ENCODE data around the gene CENPVL3.
"Not testable (repeated sequence)": the region's sequence is repeated elsewhere in the genome, so short reads cannot be mapped to it uniquely, and the experiment has no call there.

Gene CENPVL3

GRCh38 chrX:51618241-51619155, at the start of gene CENPVL3:
TSS of gene CENPVL3 (minus strand) at chrX:51618912. CDS start at chrX:51618873, 39 bp downstream.
- not testable (repeated sequence) for DNase-seq

GRCh38 chrX:51665981-51666380, 47.3 kb upstream of the CENPVL3 start:
- DNase-seq, result no peak

- no peak for DNase-seq
Measured at GRCh38 chrX:51643377-51643776, 24.7 kb upstream of the CENPVL3 start.

DNA sequence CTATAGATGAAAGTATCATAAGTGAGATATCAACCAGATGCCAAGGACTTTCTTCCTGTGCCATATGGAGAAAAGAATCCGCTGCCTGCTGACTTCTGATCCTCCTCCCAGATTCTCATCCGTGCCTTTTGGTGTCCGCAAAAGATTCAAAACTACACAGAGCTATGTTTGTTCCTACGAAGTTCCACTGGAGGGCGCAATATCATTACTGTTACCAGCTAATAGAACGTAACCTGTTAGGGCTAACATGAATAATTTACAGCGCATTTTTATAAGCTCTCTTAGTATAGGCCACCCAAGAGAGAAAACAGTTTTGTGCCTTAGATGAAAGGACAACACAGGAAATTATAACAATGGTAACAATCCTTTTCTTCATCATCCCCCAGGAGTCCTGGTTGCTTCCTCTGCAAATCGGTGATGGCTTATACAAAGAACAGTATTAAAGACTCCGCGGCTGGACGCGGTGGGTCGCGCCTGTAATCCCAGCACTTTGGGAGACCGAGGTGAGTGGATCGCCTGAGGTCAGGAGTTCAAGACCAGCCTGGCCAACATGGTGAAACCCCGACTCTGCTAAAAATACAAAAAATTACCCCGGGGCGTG, 22.8 kb upstream of the CENPVL3 start:
- DNase-seq, result no peak

DNA sequence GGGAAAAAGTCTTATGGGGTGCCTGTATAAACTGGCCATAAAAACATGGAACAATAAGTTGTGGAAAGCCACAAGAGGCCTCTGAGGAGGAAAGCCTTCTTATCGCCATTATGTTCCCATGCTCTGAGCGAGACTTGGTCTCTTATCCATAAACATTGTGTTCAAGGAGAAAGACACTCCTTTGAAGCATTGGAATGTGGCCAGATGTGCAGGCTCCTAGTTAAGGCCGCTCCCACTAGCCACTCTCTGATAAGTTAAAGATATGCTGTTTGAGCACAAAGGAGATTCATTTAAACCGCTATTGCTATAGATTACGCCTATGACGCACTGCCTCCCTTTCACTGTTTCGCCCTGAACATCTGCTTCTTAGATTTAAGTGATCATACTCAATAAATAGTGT, 17.8 kb upstream of the CENPVL3 start:
- not testable (repeated sequence) for DNase-seq

DNA sequence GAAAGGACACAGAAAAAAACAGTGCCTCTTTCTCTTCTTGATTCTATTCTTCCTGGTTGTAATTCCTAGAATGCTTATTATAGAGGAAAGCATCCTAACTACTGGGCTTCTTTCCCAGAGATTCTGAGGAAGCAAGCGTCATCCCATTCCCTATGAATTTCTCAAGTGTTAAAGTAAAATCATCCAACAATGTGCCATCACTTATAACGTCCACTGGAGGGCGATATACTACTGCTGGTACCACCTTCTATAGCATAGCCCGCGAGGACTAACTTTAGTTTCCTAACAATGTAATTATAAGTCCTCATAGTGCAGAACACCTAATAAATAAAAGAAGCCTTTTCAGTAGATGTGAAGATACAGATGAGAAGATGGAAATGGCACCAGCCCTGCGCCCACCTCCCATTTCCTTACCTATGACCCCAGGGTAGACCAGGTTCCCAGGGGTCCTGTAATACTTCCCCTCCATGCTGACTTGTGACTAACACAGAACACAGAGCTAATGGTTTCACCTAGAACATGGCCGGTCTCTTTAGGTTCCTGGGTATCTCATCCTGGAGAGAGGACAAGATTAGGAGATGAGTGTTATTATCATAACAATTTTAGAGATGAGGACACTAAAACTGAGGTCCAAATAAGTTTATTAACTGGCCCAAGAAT, 4.2 kb downstream of the CENPVL3 start:
- DNase-seq, result no peak

GRCh38 chrX:51608766-51609165, 9.9 kb downstream of the CENPVL3 start:
- DNase-seq, result no peak

DNA sequence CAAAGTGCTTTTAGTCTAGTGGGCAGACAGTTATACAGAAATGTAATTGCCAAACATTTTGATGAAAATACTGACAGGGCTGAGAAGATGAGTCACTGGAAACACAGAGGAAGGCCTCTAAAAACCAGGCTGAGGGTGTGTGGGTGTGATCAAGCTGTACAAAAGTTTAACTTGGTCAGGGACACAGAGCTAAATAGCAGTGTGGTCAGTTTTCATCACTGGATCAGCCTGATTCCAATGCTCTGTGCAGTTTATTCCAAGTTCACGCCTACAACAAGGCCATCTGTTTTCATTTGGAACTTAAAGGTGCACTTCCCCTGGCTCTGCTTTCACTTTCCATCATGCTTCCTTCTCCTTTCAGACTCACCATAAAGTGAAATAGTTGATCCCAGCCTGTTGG, 10.6 kb downstream of the CENPVL3 start:
- no peak for DNase-seq

DNA sequence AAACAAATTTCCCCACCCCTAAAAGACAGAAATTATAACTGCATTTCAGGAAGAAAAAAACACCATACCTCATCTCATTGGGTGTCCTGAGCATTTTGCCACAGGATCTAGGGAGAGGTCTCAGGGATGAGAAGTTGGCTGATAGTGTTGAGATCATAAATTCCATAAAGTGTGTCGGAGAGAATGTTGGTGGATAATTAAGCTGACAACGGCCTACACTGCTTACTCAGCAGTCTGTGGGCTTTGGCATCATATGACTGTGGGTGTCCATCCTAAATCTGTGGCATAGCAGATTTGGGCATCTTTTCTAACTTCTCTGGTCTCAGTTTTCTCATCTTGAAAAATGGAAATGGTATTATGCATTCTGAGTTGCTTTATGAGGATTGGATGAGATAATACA, 12.3 kb downstream of the CENPVL3 start:
- DNase-seq, result no peak

- DNase-seq, result no peak
Measured at GRCh38 chrX:51598899-51599298, 19.8 kb downstream of the CENPVL3 start.

DNA sequence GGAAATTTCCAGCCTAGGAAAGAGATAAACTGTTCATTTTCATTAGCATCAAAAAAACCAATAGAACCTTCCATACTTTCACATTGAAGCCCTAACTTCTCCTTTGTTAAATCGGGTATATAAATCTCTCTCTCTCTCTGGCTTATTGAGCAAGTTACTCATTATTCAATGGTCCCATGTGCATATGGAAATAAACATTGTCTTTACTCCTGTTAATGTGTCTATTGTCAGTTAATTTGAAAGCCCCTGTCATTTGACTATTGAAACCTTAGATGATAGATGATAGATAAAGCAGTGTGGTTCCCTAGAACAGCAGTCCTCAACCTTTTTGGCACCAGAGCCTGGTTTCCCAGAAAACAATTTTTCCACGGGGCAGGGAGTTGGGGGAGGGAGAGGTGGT, 46.8 kb downstream of the CENPVL3 start:
- DNase-seq, result no peak

DNA sequence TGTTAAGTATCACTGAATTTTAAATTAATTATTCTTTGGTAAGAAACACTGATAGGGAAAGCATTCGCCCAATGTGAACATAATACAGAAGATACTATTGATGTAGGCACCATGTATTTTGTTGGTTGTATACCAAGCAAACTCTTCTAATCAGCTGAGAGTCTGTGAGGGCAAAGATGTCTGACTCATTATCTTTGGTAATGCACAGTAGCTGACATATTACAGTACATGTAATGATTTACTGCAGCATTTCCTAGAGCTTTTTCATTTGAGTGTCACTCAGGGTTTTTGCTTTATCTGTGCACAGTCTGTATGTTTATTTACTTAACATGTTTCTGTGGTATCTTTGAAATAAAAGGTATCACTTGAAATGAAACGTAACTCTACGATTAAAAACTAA, 49.2 kb downstream of the CENPVL3 start:
- no peak for DNase-seq

DNA sequence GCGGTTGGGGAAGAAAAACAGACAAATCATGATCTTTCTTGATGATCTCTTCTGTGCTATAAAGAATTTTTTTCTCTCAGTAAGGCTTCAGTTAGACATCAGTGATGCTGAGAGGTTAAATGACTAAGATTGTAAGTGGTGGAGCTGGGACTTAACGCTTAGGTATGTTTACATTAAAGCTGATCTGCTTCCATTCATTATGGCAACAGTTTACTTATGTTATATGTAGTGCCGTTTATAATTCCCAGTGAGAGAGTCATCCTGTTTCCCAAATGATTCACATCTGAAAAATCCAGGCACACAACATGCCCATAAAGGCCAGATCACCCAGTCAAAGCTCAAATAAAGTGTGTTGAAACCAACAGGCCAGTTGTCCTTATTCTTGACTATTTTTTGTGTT, 50.1 kb downstream of the CENPVL3 start:
- no peak for DNase-seq
